Activated CD8-positive, alpha-beta memory T cell treated with anti-CD3 and anti-CD28 coated beads, Interleukin-2, amount 50 U/mL, for 48 hours (primary cell): ENCODE results near the gene IFIH1.
A peak's percentile ranks its signal among the peaks of the same experiment; 100 is the strongest.

Experiments used
- DNase-seq: peaks from one replicate; pipeline ENCODE4 v3.0.0-alpha.2; 2020

The IFIH1 gene

DNA sequence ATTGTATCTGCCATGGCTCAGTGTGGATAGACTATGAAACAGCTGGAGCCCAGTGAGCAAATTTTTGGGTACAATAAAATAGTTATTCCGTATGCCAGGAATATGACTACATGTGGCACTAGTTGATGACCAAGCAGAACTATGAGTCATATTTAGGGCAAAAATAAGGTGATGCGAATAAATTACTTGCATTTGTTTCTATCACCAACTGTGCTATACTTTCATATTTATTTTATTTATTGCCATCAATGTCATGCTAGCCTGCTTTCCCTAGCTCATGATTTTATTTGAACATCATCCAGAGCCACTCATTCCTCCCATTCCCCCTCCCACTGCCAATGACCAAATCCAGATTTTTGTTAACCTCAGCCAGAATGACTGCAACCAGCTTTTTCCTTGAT, 61.9 kb downstream of the IFIH1 start:
- no peak for DNase-seq

DNA sequence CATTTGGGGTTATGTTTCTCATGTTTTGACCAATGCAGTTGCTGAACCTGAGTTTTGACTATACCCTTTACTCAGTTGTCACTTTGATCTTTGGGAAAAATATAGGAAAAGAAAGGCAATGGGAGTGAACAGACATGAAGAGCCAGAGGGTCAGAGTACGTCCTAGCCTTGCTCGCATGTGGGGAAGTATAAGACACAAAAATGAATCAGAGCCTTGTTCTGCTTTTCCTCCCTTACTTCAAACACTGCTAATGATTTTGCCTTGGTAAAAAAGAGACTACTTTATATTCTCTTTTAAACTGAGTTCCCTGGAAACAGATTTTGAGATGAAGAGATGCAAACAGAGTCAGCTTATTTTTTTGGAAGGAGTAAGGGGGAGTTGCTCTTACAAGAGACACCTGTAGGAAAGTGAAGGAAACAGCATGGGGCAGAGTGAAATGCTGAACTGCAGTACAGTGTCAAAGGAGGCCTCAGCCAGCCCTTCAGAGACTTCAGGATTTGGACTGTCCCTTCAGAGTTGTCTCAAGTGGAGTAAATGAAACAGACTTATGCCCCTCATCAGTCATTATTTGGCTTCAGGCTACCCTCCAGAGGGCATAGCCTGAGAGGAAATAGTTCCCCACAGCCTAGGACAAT, 64.1 kb downstream of the IFIH1 start:
- DNase-seq = no peak

- DNase-seq = no peak
Observed at GRCh38 chr2:162253435-162253834, 65.0 kb downstream of the IFIH1 start.

GRCh38 chr2:162252153-162252552, 66.3 kb downstream of the IFIH1 start:
- DNase-seq = no peak

DNA sequence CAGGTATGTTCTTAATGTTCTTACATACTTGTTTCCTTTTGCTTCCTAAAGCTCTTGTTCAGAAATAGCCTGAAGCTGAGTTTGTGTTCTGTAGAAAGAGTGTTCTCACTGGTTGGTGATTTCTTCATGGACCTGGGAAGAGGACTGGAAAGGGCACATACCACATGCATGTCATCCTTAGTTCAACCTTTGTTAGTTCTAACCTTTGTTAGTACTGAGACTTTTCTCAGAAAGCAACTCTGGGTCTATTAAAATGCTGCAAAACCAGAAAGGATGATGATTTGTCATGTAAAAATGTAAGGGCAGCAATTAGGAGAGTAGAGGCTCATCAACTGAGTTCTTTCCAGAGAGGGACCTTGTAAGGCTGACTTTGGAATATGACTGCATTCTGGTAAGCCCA, 72.7 kb downstream of the IFIH1 start:
- no peak for DNase-seq

DNA sequence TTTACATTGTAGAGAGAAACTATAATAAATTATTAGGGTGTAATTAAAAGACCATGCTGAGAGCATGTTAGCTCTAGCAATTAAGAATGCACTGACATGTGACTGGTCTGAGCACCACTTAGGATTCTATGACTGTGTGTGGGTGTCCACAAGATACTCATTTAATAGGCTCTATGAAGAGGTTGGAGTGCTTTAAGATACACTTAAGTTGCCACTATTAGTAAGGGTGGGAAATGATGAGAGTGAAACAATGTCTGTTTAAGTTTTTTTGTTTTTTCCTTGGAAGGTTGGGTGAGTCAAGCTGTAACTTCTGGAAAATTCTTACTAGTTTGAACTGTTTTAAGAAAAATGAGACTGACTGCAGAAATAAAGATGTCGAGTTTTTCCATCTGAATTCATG, 73.4 kb downstream of the IFIH1 start:
- no peak for DNase-seq

DNA sequence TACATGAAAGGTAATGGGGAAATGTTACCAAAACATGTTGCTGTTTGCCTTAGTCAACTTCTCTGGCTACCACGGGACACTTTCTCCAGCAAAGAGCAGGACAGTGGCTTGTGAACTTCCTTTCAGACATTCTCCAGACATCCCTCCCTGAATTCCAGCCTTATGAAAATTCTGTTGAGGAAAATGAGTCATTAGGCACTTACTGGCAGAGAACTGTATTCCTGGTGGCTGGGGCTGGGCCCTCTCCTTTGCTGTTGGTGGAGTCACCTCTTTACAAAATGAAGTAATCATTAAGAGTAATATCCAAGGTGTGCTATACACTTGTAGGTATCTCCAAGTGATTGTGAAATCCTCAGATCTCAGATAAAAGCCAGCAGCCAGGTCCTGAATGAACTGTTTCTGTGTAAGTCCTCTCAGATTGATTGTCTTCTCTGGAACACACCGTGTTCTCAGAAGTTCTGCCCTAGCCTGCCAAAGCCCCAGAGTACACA, 73.9 kb downstream of the IFIH1 start:
- no peak for DNase-seq

- no peak for DNase-seq
Observed at GRCh38 chr2:162243715-162244114, 74.8 kb downstream of the IFIH1 start.

DNA sequence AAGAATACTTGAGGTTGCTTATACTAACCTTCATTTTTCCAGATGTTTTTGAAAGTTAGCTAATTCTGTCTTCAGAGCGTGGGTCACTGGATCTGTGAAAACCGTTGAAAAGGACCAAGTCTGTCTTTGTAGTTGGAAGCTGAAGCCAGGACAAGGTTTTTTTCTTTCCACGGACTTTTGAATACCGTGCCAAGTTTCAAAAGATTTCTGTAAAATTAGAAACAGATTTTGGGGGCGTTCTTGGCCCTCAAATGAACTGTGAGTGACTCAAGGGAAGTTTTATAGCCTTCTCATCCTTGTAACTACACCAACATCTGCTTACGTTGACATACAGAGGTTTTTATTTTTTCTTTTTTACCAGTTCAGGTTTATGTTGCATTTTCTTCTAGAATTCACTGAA, 75.2 kb downstream of the IFIH1 start, which contains the start of gene FAP:
FAP (minus strand) TSS at position 152 of the 400 bp plus-strand sequence; CDS start at position 34, 118 bp downstream.
- no peak for DNase-seq

DNA sequence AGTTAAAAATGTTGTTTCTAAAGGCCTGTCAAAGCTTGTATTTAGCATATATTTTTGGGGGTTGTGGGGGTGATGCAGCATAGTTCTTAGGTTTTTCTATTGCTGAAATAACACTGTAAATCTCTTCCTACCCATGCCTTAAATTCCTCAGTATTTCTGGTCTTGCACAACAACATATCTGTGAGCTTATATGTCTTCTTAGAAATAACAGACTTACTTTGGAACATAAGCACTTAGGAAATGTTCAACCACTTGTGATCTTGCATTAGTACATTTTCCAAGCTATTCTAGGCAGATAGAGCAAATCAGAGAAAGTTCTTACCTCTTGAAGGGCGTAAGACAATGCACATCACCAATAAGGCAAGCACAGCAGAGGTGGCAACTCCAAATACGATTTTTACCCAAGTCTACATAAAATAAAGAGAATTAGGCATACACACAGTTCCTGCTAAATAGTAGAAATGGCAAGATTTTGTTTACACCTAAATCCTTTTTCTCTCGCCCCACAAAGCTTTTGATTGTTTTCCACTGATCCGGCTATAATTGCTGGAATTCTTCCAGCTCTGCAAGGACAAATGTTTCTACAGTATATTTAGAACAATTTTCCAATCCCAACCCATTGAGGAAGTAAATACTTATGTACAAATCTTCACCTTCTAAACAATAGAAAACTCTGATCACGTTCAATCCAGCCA, 75.8 kb downstream of the IFIH1 start:
- no peak for DNase-seq

DNA sequence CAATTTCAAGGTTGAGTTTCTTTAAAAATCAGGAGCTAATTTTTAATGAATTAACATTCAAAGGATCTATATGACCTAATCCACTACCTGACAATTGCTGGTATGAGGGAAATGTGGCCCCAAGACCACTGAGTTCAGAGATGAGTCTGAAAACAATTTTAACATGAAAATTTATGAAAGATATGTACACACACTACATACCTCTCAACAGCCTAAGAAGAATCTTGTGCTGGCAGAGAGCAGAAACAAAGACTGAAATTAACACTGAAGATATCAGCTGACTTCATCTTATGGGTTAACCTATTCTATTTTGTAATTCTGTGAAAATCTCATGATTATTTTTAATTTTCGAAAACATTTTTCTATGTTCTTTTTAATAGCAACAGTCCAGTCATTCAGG, 76.9 kb downstream of the IFIH1 start:
- no peak for DNase-seq

DNA sequence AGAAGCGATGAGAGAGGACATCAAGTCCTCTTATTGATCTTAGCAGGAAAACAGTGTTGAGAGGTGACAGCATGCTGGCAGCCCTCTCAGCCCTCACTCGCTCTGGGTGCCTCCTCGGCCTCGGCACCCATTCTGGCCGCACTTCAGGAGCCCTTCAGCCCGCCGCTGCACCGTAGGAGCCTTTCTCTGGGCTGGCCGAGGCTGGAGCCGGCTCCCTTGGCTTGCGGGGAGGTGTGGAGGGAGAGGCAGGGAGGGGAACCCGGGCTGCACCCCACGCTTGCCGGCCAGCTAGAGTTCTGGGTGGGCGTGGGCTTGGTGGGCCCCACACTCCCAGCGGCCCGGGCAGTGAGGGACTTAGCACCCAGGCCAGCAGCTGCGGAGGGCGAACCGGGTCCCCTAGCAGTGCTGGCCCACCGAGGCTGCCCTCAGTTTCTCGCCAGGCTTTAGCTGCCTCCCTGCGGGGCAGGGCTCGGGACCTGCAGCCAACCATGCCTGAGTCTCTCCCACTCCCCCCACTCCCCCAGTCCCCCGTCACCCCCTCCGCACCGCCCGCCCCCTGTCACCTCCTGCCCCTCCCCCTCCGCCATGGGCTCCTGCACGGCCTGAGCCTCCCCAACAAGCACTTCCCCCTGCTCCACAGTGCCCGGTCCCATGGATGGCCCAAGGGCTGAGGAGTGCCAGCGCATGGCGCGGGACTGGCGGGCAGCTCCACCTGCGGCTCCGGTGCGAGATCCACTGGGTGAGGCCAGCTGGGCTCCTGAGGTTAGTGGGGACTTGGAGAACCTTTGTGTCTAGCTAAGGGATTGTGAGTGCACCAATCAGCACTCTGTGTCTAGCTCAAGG, 83.6 kb downstream of the IFIH1 start:
- DNase-seq = no peak

DNA sequence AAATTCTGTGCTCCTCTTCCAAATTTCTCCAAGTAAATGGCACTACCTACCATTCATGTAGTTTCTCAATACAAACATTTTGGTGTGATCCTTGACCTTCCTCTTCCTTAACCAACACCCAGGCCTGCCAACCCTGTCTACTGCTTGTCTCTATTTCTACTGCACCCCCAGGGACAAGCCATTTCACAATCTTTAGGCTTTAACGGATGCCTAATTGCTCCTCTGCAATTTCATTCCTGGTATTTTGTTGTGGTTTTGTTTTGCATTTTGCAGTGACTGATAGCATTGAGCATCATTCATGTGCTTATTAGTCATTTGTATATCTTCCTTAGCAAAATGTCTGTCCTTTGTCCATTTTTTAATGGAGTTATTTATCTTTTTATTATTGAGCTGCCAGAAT, 85.3 kb downstream of the IFIH1 start:
- DNase-seq = no peak

DNA sequence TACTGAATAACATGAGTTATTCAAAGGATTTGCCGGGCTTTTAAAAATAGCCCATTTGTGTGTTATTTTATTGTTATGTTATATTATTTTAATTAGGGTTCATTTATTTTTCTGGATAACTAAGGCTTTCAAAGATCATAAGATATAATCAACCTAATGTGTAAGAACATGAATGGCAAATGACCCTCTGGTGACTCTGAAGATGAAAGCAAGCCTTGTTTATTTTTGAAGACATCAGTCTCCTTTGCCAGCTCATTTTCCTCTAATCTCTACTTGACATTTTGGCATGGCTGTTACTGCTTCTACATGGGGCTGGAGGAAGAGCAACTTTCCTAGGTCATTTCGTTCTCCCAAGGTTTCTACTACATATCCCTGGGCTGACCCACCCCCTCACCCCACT, 85.8 kb downstream of the IFIH1 start:
- DNase-seq = no peak

DNA sequence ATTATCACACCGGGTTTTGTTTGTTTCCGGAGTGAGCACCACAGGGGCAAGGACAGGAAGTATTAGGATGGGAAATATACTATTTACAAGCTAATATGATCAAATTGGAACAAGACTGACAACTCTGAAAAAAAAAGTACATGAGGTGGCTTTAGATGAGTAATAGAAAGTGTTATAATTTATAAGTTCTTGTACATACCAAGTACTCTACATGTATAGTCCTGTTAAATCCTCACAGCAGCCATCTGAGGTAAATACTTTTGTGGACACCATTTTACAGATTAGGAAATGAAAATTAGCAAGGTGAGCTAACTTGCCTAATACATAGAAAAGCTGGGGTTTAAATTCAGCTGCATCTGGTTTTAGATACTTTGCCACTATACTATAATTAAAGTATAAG, 86.5 kb downstream of the IFIH1 start:
- DNase-seq = no peak

GRCh38 chr2:162230761-162231160, 87.7 kb downstream of the IFIH1 start:
- no peak for DNase-seq

GRCh38 chr2:162226836-162227235, 91.6 kb downstream of the IFIH1 start:
- no peak for DNase-seq

- peak; percentile 85 for DNase-seq
Observed at GRCh38 chr2:162221064-162221463, 97.4 kb downstream of the IFIH1 start.

DNA sequence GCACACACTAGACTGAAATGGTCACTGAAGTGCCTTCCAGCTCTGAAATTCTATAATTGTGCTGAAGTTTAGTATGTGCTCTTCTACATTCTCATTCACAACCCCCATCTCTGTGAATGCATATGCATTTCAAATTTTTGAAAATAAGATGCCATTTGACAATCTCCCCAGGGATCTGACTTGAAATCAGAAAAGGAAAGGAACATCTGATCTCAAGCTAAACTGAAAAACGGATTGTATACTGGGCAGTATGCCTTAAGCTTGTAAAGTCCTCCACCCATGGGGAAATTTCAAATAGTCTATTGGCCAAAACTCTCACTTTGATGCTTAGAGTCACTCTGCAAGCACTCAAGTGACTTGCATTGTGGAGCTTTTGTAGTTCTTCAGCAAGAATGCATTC, 98.1 kb downstream of the IFIH1 start:
- no peak for DNase-seq

GRCh38 chr2:162219426-162219825, 99.1 kb downstream of the IFIH1 start:
- no peak for DNase-seq

GRCh38 chr2:162217598-162217997, 100.9 kb downstream of the IFIH1 start:
- DNase-seq = no peak
